Raji (cell line): ENCODE results near the gene LRRC61.

ENCODE experiments used
- POLR2A ChIP-seq: IDR thresholded peaks from 2 replicates; pipeline ENCODE4 v1.6.1; 2011; ENCODE audit warnings: low read depth, low read length, control low read depth; ENCODE audit not compliant: insufficient read depth

Gene LRRC61

DNA sequence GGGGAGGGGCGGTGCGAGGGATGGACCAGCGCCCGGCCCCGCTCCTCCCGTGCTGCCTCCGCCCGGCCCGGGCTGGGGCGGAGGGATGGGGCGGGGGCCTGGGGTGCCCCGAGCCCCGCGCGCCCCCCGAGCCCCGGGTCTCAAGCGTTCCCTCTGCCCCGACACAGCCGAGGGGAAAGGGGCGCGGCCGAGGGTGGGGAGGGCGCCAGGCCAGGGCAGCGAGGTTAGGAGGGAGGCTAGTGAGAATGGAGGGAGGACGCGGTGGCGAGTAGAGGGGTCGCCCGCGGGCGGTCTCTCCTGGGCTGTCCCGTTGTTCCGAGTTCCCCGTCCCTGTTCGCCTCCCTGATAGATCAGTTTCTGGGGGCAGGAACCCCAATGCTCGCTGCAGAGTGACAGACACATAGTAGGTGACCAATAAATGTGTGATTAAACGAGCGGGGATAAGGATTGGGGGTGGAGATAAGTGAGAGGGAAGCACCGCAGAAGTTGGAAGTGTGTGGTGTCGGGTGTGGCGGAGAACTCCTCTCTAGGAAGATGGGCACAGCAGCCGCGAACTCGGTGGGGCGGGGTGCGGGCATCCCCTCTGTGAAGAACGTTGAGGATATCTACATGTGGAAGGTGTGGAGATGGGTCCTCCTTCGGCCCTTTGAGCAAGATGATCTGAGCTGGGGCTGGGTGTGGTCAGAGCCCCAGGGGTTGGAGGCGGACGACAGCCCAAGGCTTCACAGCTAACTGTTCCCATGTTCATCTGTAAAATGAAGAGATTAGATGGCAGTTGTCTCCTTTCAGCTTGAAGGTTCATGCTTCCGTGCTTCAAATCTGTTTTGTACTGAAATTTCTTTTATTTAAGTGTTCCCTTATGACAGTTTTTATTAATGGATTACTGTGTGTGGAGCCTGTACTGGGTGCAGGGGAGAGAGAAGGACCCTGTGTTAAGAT lies 56.6 kb downstream of the LRRC61 start:
- peak; percentile 44; the same call in 1 of the 2 replicates for TF ChIP-seq POLR2A

GRCh38 chr7:150380463-150380862 lies 57.3 kb downstream of the LRRC61 start:
- no peak for TF ChIP-seq POLR2A

GRCh38 chr7:150381096-150381495 lies 57.9 kb downstream of the LRRC61 start:
- no peak; the same call in 1 of the 2 replicates for TF ChIP-seq POLR2A

DNA sequence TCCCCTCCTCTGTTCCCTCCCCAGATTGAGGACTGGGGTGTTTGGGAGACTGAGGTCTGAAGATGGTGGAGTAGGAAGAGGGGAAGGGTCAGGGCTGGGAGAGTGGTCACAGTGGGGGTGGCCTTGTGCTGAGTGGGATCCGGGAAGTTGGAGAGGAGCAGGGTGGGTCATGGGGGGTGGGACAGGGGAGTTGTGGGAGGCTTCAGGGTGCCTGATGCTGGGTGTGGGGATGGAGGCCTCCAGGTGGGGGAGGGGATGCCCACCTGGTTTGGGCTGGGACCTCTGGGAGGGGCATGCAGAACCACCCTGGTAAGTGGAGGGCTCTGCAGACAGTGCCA lies 58.6 kb downstream of the LRRC61 start:
- no peak for TF ChIP-seq POLR2A

- TF ChIP-seq POLR2A, result no peak
Observed at GRCh38 chr7:150382123-150382843, 59.1 kb downstream of the LRRC61 start.

DNA sequence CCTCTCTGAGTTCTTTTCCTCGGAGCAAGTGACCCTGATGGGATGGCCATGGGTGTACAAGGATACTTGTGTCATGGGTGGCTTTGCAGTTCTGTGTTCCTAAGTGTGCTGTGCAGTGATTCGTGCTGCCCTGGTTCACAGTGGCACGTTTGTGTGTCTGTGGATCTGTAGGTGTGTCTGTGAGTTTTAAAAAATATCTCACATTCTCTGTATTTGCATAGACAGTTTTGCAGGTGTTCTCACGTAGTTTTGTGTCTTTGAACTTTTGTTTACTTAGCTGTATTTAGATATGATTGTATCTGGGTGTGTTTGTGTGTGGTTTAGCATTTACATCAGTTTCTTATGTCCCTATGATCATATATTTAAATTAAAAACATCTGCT lies 59.7 kb downstream of the LRRC61 start:
- peak; percentile 62; the same call in 1 of the 2 replicates for TF ChIP-seq POLR2A

DNA sequence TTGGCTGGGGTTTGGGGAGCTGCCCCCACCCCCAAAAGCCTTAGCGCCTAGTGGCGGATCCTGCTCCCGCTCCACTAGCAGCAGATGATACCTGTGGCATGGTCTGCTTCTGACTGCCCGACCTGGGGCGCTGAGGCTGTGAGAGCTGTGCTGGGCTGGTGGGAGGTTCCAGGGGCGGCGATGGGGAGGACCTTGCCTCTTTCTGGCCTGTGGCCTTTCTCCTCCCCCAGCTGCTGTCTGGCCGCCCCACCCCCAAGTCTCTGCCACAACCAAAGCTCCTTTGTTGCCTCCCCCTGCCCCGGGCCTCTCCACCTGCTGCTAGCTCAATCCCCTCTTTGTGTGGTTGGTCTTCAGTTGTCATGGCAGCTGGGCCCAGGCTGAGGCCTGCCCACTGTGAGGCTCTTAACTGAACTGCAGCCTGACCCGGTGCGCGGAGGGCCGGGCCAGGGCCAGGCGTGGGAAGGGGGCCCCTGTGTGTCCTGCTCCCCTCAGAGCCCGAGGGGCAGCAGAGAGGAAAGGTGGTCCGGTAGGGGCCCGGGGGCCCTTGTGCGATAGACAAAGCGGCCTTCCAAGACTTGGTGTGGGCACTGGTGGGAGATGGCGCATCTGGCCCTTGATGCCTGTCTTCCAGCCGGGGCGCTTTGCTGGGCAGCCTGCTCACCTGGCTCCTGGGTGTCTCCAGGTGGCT lies 60.7 kb downstream of the LRRC61 start:
- TF ChIP-seq POLR2A, result peak; percentile 59; the same call in 1 of the 2 replicates

DNA sequence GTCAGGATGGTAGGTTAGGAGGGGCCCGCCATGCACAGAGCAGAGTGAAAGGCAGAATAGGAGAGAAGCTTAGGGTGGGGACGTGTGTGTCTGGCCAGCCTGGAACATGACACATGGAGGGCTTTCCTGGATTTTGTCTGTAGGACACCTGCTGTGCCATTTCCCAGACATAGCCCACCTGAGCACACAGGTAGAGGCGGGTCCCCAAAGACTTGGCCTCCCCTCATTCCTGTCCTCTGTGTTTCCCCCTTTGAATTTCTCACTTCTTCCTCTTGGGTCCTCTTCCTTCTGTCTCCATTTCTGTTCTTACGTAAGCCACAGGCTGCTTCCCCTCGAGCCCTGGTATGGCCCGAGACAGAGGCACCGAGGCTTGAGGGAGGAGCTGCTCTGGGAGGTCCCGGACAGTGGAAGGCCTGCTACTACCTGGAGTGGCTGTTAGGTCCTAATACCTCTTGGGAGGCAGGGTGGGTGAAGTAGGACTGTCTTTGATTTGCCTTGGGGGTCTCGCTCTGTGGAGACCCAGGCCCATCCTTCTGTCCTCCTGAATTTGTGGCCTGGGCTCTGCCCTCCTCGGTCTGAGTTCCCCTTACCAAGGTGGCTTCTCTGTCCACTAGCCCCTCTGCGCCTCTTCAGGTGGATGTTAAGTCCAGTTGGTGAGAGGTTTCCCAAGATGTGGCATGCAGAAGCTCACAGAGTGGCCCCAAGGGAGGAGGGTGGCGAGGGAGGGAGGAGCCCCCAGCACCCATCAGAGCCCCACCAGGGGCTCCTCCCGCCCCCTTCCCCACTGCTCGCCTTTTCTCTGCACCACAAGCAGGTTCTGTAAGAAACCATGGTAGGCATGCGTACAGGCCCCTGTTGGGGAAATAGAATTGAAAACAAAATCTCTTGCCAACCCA lies 61.5 kb downstream of the LRRC61 start:
- no peak for TF ChIP-seq POLR2A

- no peak for TF ChIP-seq POLR2A
Observed at GRCh38 chr7:150385302-150385723, 62.2 kb downstream of the LRRC61 start.
